WTC11 (cell line): ENCODE measurements around the gene C5orf63. TPM values are rescaled to one million over a fixed set of nuclear protein-coding genes. Genes with fewer than 3 reads are reported as not detected.

ENCODE experiments used
- ATAC-seq: fragments of 200-7000 bp; cut with Tn5 transposase; 2 replicates; pipeline ENCODE4 v1.10.0; 2021; ENCODE audit warnings: mild to moderate bottlenecking, moderate library complexity
- CTCF ChIA-PET: fragments of 300-600 bp; sonication (Branson Sonifier 250); formaldehyde crosslinking; loops from one replicate; lab custom pipeline; 2021; ENCODE audit warnings: antibody characterized with exemption; lab: Charles Lee
- POLR2A ChIA-PET: fragments of 350-600 bp; sonication (Branson Sonifier 250); formaldehyde crosslinking; loops from one replicate; lab custom pipeline; 2021; ENCODE audit warnings: antibody characterized with exemption; lab: Charles Lee
- DNase-seq: peaks from one replicate; pipeline ENCODE4 v3.0.0; 2021; ENCODE audit warnings: low spot score
- H3K27ac Mint-ChIP-seq: 2 replicates; pipeline ENCODE4 v1.8.0; 2021; ENCODE audit warnings: mixed read lengths
- H3K27me3 Mint-ChIP-seq: 2 replicates; pipeline ENCODE4 v1.8.0; 2021; ENCODE audit warnings: low read depth, mild to moderate bottlenecking, moderate library complexity, mixed read lengths
- H3K36me3 Mint-ChIP-seq: 2 replicates; pipeline ENCODE4 v1.8.0; 2021; ENCODE audit warnings: mixed read lengths
- H3K4me1 Mint-ChIP-seq: 2 replicates; pipeline ENCODE4 v1.8.0; 2022; ENCODE audit warnings: mixed read lengths
- H3K4me3 Mint-ChIP-seq: 2 replicates; pipeline ENCODE4 v1.8.0; 2021; ENCODE audit warnings: mild to moderate bottlenecking, moderate library complexity, mixed read lengths
- H3K9me3 Mint-ChIP-seq: 2 replicates; pipeline ENCODE4 v1.8.0; 2021; ENCODE audit warnings: mixed read lengths
- ATF1 ChIP-seq: sonication (generic); formaldehyde crosslinking; IDR thresholded peaks from 2 replicates; pipeline ENCODE4 v1.8.1; 2023; ENCODE audit warnings: mild to moderate bottlenecking, moderate library complexity, missing genetic modification reagents
- ATF6 ChIP-seq: sonication (generic); formaldehyde crosslinking; IDR thresholded peaks from 2 replicates; pipeline ENCODE4 v1.8.1; 2023; ENCODE audit warnings: mild to moderate bottlenecking, missing genetic modification reagents
- CBFB ChIP-seq: sonication (generic); formaldehyde crosslinking; IDR thresholded peaks from 2 replicates; pipeline ENCODE4 v1.8.1; 2022; ENCODE audit warnings: mild to moderate bottlenecking, low read depth, missing genetic modification reagents
- E2F5 ChIP-seq: sonication (generic); formaldehyde crosslinking; IDR thresholded peaks from 2 replicates; pipeline ENCODE4 v1.8.1; 2022; ENCODE audit warnings: mild to moderate bottlenecking, moderate library complexity, missing genetic modification reagents
- EMX1 ChIP-seq: fragments of 250-450 bp; sonication (Bioruptor Pico); IDR thresholded peaks from 2 replicates; pipeline ENCODE4 v1.8.0; 2021; ENCODE audit warnings: mild to moderate bottlenecking
- FOXP4 ChIP-seq: sonication (generic); formaldehyde crosslinking; IDR thresholded peaks from 2 replicates; pipeline ENCODE4 v1.8.0; 2022; ENCODE audit warnings: mild to moderate bottlenecking, missing genetic modification reagents
- IRF1 ChIP-seq: sonication (generic); formaldehyde crosslinking; IDR thresholded peaks from 2 replicates; pipeline ENCODE4 v1.8.0; 2023; ENCODE audit warnings: missing genetic modification reagents
- NFATC4 ChIP-seq: fragments of 250-450 bp; sonication (Bioruptor Pico); IDR thresholded peaks from 2 replicates; pipeline ENCODE4 v1.9.0; 2021; ENCODE audit warnings: mild to moderate bottlenecking
- NFYB ChIP-seq: sonication (generic); formaldehyde crosslinking; conservative IDR thresholded peaks from 2 replicates; pipeline ENCODE4 v1.8.0; 2022; ENCODE audit warnings: low read depth, missing genetic modification reagents
- NR2C2 ChIP-seq: sonication (generic); formaldehyde crosslinking; IDR thresholded peaks from 2 replicates; pipeline ENCODE4 v1.8.0; 2022; ENCODE audit warnings: mild to moderate bottlenecking, missing genetic modification reagents
- PRRX2 ChIP-seq: fragments of 250-450 bp; sonication (Bioruptor Pico); IDR thresholded peaks from 2 replicates; pipeline ENCODE4 v1.8.0; 2021; ENCODE audit warnings: mild to moderate bottlenecking
- SMAD3 ChIP-seq: sonication (generic); formaldehyde crosslinking; IDR thresholded peaks from 2 replicates; pipeline ENCODE4 v1.8.0; 2022; ENCODE audit warnings: missing genetic modification reagents, mild to moderate bottlenecking, borderline replicate concordance
- SMAD4 ChIP-seq: sonication (generic); formaldehyde crosslinking; IDR thresholded peaks from 2 replicates; pipeline ENCODE4 v1.8.0; 2022; ENCODE audit warnings: mild to moderate bottlenecking, missing genetic modification reagents
- TCF7 ChIP-seq: sonication (generic); formaldehyde crosslinking; IDR thresholded peaks from 2 replicates; pipeline ENCODE4 v1.8.0; 2022; ENCODE audit warnings: mild to moderate bottlenecking, low read depth, missing genetic modification reagents, moderate library complexity
- USF1 ChIP-seq: sonication (generic); formaldehyde crosslinking; IDR thresholded peaks from 2 replicates; pipeline ENCODE4 v1.8.0; 2022; ENCODE audit warnings: mild to moderate bottlenecking, missing genetic modification reagents
- ZBTB43 ChIP-seq: sonication (generic); formaldehyde crosslinking; IDR thresholded peaks from 2 replicates; pipeline ENCODE4 v1.8.1; 2023; ENCODE audit warnings: mild to moderate bottlenecking, missing genetic modification reagents
- ZNF263 ChIP-seq: sonication (generic); formaldehyde crosslinking; IDR thresholded peaks from 2 replicates; pipeline ENCODE4 v1.8.1; 2022; ENCODE audit warnings: low read depth, mild to moderate bottlenecking, moderate library complexity, missing genetic modification reagents
- ZNF281 ChIP-seq: sonication (generic); formaldehyde crosslinking; IDR thresholded peaks from 2 replicates; pipeline ENCODE4 v1.8.0; 2023; ENCODE audit warnings: mild to moderate bottlenecking, missing genetic modification reagents
- ZNF396 ChIP-seq: fragments of 250-450 bp; sonication (Bioruptor Pico); IDR thresholded peaks from 2 replicates; pipeline ENCODE4 v1.8.0; 2021; ENCODE audit warnings: mild to moderate bottlenecking, moderate library complexity, borderline replicate concordance
- ZNF416 ChIP-seq: fragments of 250-450 bp; sonication (Bioruptor Pico); IDR thresholded peaks from 2 replicates; pipeline ENCODE4 v1.9.0; 2021; ENCODE audit warnings: mild to moderate bottlenecking, inconsistent platforms
- ZNF532 ChIP-seq: fragments of 250-450 bp; sonication (Bioruptor Pico); IDR thresholded peaks from 2 replicates; pipeline ENCODE4 v1.9.0; 2021; ENCODE audit warnings: mild to moderate bottlenecking, borderline replicate concordance
- total RNA-seq: library from RNA; stranded (reverse); gene quantifications from 3 replicates; pipeline ENCODE4 v1.2.3, GENCODE V29; 2021

The C5orf63 gene
- total RNA-seq, 1 experiment from 2014 or later, result 3.1 TPM

GRCh38 chr5:127012916-127013315, 60.4 kb downstream of the C5orf63 start (continued):
- TF ChIP-seq ZNF532 (CRISPR knock-in tag) (no peak), SMAD3 (no peak), NFATC4 (CRISPR knock-in tag) (no peak), TCF7 (CRISPR knock-in tag) (no peak), CBFB (CRISPR knock-in tag) (no peak), NR2C2 (CRISPR knock-in tag) (no peak), EMX1 (CRISPR knock-in tag) (no peak), ZNF263 (CRISPR knock-in tag) (no peak), ATF6 (CRISPR knock-in tag) (no peak), SMAD4 (no peak)

GRCh38 chr5:127011961-127012644, 61.2 kb downstream of the C5orf63 start:
- H3K36me3 Mint-ChIP-seq, result no peaks in the 10 kb centered on the region
- no peak for ATAC-seq
- TF ChIP-seq ZNF416 (CRISPR knock-in tag) (no peak), ZNF396 (no peak), IRF1 (CRISPR knock-in tag) (no peak), USF1 (CRISPR knock-in tag) (no peak), ZBTB43 (no peak), ATF1 (CRISPR knock-in tag) (no peak), PRRX2 (CRISPR knock-in tag) (no peak), ZNF281 (CRISPR knock-in tag) (no peak), NFYB (CRISPR knock-in tag) (no peak), FOXP4 (CRISPR knock-in tag) (no peak), TCF7 (CRISPR knock-in tag) (no peak), E2F5 (CRISPR knock-in tag) (no peak)
- TF ChIP-seq, all 79 proteins: peak for 0
- no peak for DNase-seq
- Mint-ChIP-seq H3K27me3 (no peaks in the 10 kb centered on the region), H3K27ac (no peak overlapping the region), H3K4me3 (no peak overlapping the region), H3K9me3 (no peaks in the 10 kb centered on the region; the same call in 1 of the 2 replicates), H3K4me1 (peaks cover 18% of the 10 kb centered on the region)
- ChIA-PET CTCF (no interaction called here), POLR2A (no interaction called here)
